ENCODE results near the gene HYDIN. TPM values are rescaled to one million over a fixed set of nuclear protein-coding genes. Genes with fewer than 3 reads are reported as not detected.

HYDIN gene
- polyA plus RNA-seq, 1 of the 3 experiments (the other 2 are of a cell fraction) = 0.33 TPM

GRCh38 chr16:71229344-71229743, 1.2 kb downstream of the HYDIN start:
- Histone ChIP-seq H3K27ac (ENCODE audit: low read depth in 2 of 2, low read length in 1 of 2) (no peak overlapping the region), H3K4me2 (no peak overlapping the region), H3K9ac (no peak overlapping the region), H3K36me3 (replicated peaks in 1 of 2; ENCODE audit: control insufficient read depth in 1 of 2, insufficient read depth in 2 of 2, low read length in 1 of 2) (no peaks in the 10 kb centered on the region), H3K79me2 (ENCODE audit: insufficient read depth) (no peaks in the 10 kb centered on the region), H3K9me3 (peaks cover 6% of the 10 kb centered on the region; the same call in 1 of the 2 replicates), H3K27me3 (ENCODE audit: insufficient read depth) (no peaks in the 10 kb centered on the region), H3K4me1 (ENCODE audit: control insufficient read depth in 1 of 2, insufficient read depth in 2 of 2, low read depth in 1 of 2, low read length in 1 of 2) (peaks cover 0 to 5% of the 10 kb centered on the region in 2 experiments; a peak in 1 of 4 replicates), H3K4me3 (ENCODE audit: low read depth in 2 of 2, low read length in 1 of 2) (no peak overlapping the region), H4K20me1 (ENCODE audit: insufficient read depth) (no peaks in the 10 kb centered on the region), H3K9me2 (no peaks in the 10 kb centered on the region), H3F3A (replicated peaks; ENCODE audit: insufficient read depth) (no peaks in the 10 kb centered on the region), H2AFZ (ENCODE audit: low read depth) (no peak overlapping the region)
- no peak for TF ChIP-seq RCOR1 (IDR thresholded peaks at IDR 0.05; ENCODE audit: low read length)
- no peak for TF ChIP-seq FOXJ3 (CRISPR knock-in tag; IDR thresholded peaks at IDR 0.05)
- TF ChIP-seq MAX (IDR thresholded peaks at IDR 0.05; ENCODE audit: low read depth) = no peak
- no peak for TF ChIP-seq EP300 (IDR thresholded peaks at IDR 0.05; ENCODE audit: borderline replicate concordance in 1 of 2, low read depth in 1 of 2, low read length in 1 of 2)
- ChIA-PET CTCF (no interaction called here), POLR2A (no interaction called here)
- DNase-seq = no peak
- WGBS (ENCODE audit: low lambda C conversion rate) = 48% methylated on average over 1 of the region's 1 CpG

GRCh38 chr16:71226229-71227141, 4.0 kb downstream of the HYDIN start:
- Histone ChIP-seq H3K79me2 (ENCODE audit: insufficient read depth) (no peaks in the 10 kb centered on the region), H3K4me2 (no peak overlapping the region), H3K9me2 (no peaks in the 10 kb centered on the region), H3K4me3 (ENCODE audit: low read depth in 2 of 2, low read length in 1 of 2) (no peak overlapping the region), H3K9ac (no peak overlapping the region), H2AFZ (ENCODE audit: low read depth) (no peak overlapping the region), H4K20me1 (ENCODE audit: insufficient read depth) (no peaks in the 10 kb centered on the region), H3F3A (replicated peaks; ENCODE audit: insufficient read depth) (no peaks in the 10 kb centered on the region), H3K27me3 (ENCODE audit: insufficient read depth) (no peaks in the 10 kb centered on the region), H3K27ac (ENCODE audit: low read depth in 2 of 2, low read length in 1 of 2) (no peak overlapping the region), H3K4me1 (ENCODE audit: control insufficient read depth in 1 of 2, insufficient read depth in 2 of 2, low read depth in 1 of 2, low read length in 1 of 2) (peaks cover 0 to 5% of the 10 kb centered on the region in 2 experiments; a peak in 1 of 4 replicates), H3K9me3 (peaks cover 6% of the 10 kb centered on the region; the same call in 1 of the 2 replicates), H3K36me3 (replicated peaks in 1 of 2; ENCODE audit: control insufficient read depth in 1 of 2, insufficient read depth in 2 of 2, low read length in 1 of 2) (no peaks in the 10 kb centered on the region)
- ChIA-PET POLR2A (no interaction called here), CTCF (no interaction called here)
- DNase-seq = no peak
- 33% methylated on average over 5 of the region's 5 CpGs for WGBS (ENCODE audit: low lambda C conversion rate)
- no peak for TF ChIP-seq MAX (IDR thresholded peaks at IDR 0.05; ENCODE audit: low read depth)
- TF ChIP-seq CTCF (IDR thresholded peaks at IDR 0.05) = no peak
- TF ChIP-seq NRF1 (IDR thresholded peaks at IDR 0.05; ENCODE audit: low read depth, low read length) = no peak
- TF ChIP-seq IRF3 (IDR thresholded peaks at IDR 0.05; ENCODE audit: low read depth, low read length) = no peak
- no peak for TF ChIP-seq FOXM1 (IDR thresholded peaks at IDR 0.05; ENCODE audit: low read depth)
- TF ChIP-seq USF2 (IDR thresholded peaks at IDR 0.05; ENCODE audit: borderline replicate concordance, low read depth, low read length) = no peak
- no peak for TF ChIP-seq JUND (IDR thresholded peaks at IDR 0.05)
- no peak for TF ChIP-seq EZH2phosphoT487 (IDR thresholded peaks at IDR 0.05; ENCODE audit: borderline replicate concordance, low read depth)
- TF ChIP-seq SMC3 (IDR thresholded peaks at IDR 0.05; ENCODE audit: low read depth, low read length) = no peak
- no peak for TF ChIP-seq TAF1 (IDR thresholded peaks at IDR 0.05; ENCODE audit: borderline replicate concordance, low read depth, low read length)
- no peak for TF ChIP-seq GABPA (IDR thresholded peaks at IDR 0.05; ENCODE audit: low read depth)
- no peak for TF ChIP-seq MXI1 (IDR thresholded peaks at IDR 0.05; ENCODE audit: low read depth, low read length)
- no peak for TF ChIP-seq REST (IDR thresholded peaks at IDR 0.05; ENCODE audit: low read depth, low read length)
- no peak for TF ChIP-seq TEAD4 (IDR thresholded peaks at IDR 0.05; ENCODE audit: borderline replicate concordance, insufficient read depth)
